ENCODE results near the gene PKP4. TPM values are rescaled to one million over a fixed set of nuclear protein-coding genes. Genes with fewer than 3 reads are reported as not detected.

Gene PKP4
- total and polyA plus RNA-seq, 2 of the 8 experiments (the other 6 are each of a cell fraction or from before 2014, with no cell fraction given) = 48.2 to 88.0 TPM

DNA sequence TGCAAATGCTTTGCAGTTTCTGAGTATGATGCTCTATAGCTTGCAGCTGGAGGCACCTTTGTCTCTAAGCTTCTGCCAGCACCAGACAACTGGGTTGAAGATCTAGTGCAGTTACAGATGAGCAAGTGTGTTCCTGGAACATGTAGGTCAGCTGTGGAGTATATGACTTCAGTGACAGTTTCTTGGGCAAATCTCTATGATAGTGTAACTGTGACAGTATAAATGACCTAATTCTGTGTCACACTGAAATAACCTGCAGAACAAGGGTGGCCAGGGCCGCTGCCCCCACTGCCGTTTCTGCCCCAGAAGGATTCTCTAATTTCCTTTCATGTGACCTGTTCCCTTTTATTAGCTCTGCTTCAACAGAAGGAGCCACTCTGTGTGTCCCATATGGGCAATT lies 193.1 kb downstream of the PKP4 start:
- H3K4me3 ChIP-seq (ENCODE audit: extremely low read depth in 1 of 4, insufficient read depth in 2 of 4, low read depth in 3 of 4, low read length in 4 of 4) = no peak overlapping the region
- peaks cover 0 to 3% (median 0%) of the 10 kb centered on the region in 4 experiments; a peak in 2 of 7 replicates for H3K4me1 ChIP-seq (replicated peaks in 1 of 4; ENCODE audit: control insufficient read depth in 3 of 4, insufficient read depth in 4 of 4, low read length in 3 of 4)
- FAIRE-seq (no peak), DNase-seq (ENCODE audit: low read depth in 1 of 2, low spot score in 2 of 2) (no peak)
- H3K23ac ChIP-seq (ENCODE audit: insufficient read length) = no peak overlapping the region
- H2BK15ac ChIP-seq (ENCODE audit: low read length) = no peak overlapping the region
- no peak overlapping the region for H4K5ac ChIP-seq (ENCODE audit: insufficient read length, low read depth, low read length)
- H3K27me3 ChIP-seq (replicated peaks in 1 of 4; ENCODE audit: control insufficient read depth in 3 of 4, extremely low read depth in 1 of 4, insufficient read depth in 3 of 4, low read length in 3 of 4) = no peaks in the 10 kb centered on the region
- no peak overlapping the region for H2AFZ ChIP-seq (ENCODE audit: low read length)
- ChIA-PET POLR2A (ENCODE audit: partially characterized antibody) (interaction anchor here (1.2 to 1.5 kb wide), 2 partner anchors 21 to 23 kb away, joined by 3 read pairs; no protein-coding TSS in a partner anchor), CTCF (ENCODE audit: partially characterized antibody) (interaction anchor here (0.5 to 2.6 kb wide), 9 partner anchors 9 to 626 kb away, joined by 3 to 9 read pairs (median 3); no protein-coding TSS in a partner anchor)
- H3K9ac ChIP-seq (replicated peaks in 1 of 4; ENCODE audit: extremely low read depth in 1 of 4, low read depth in 3 of 4, low read length in 3 of 4) = no peak overlapping the region
- no peak overlapping the region for H3K56ac ChIP-seq (replicated peaks; ENCODE audit: insufficient read length, low read depth, low read length)
- H3K79me1 ChIP-seq (ENCODE audit: low read depth, low read length) = no peaks in the 10 kb centered on the region
- H3K36me3 ChIP-seq (ENCODE audit: control insufficient read depth in 2 of 4, insufficient read depth in 4 of 4, low read length in 3 of 4) = peaks cover 0 to 3% (median 0%) of the 10 kb centered on the region in 4 experiments; a peak in 2 of 8 replicates
- no peaks in the 10 kb centered on the region for H3K79me2 ChIP-seq (ENCODE audit: control insufficient read depth in 1 of 2, insufficient read depth in 2 of 2, low read length in 2 of 2)
- H3K27ac ChIP-seq (ENCODE audit: low read depth, low read length) = no peak overlapping the region
- no peak overlapping the region for H3K18ac ChIP-seq (ENCODE audit: extremely low read depth, low read length)
- no peak overlapping the region for H2BK5ac ChIP-seq (ENCODE audit: low read depth, low read length)
- H2AK5ac ChIP-seq (ENCODE audit: low read depth, low read length) = no peak overlapping the region
- H4K91ac ChIP-seq (replicated peaks; ENCODE audit: insufficient read length, low read length) = no peak overlapping the region
- H4K8ac ChIP-seq (ENCODE audit: extremely low read depth, insufficient read depth, low read length) = no peak overlapping the region
- H4K20me1 ChIP-seq (replicated peaks in 1 of 2; ENCODE audit: control insufficient read depth in 1 of 2, insufficient read depth in 2 of 2, low read length in 2 of 2) = no peaks in the 10 kb centered on the region
- no peak overlapping the region for H3K4ac ChIP-seq (replicated peaks; ENCODE audit: insufficient read length, low read depth, low read length)
- H3K14ac ChIP-seq (ENCODE audit: insufficient read length) = no peak overlapping the region
- no peak overlapping the region for H2BK120ac ChIP-seq (replicated peaks; ENCODE audit: low read depth, low read length)
- no peak overlapping the region for H3K4me2 ChIP-seq (ENCODE audit: insufficient read depth in 1 of 2, low read depth in 2 of 2, low read length in 2 of 2)
- 90% methylated on average over 2 of the region's 2 CpGs; no CpG with 5 or more reads in 1 of the 2 experiments for WGBS, 2 experiments (ENCODE audit: extremely low coverage in 1 of 2, insufficient coverage in 1 of 2, insufficient read length in 1 of 2, insufficient replicate concordance in 2 of 2, low coverage in 1 of 2, low lambda C conversion rate in 2 of 2, missing lambda C conversion rate in 1 of 2)
- no peaks in the 10 kb centered on the region for H3K9me3 ChIP-seq (ENCODE audit: insufficient read depth in 2 of 2, low read depth in 1 of 2, low read length in 1 of 2)
- no peaks in the 10 kb centered on the region for H3K23me2 ChIP-seq (ENCODE audit: low read depth, low read length)
- TF ChIP-seq EGR1 (IDR thresholded peaks at IDR 0.05; ENCODE audit: borderline replicate concordance, low read depth, low read length) (no peak), RFX5 (IDR thresholded peaks at IDR 0.05; ENCODE audit: borderline replicate concordance, low read depth, low read length) (no peak), RBBP5 (IDR thresholded peaks at IDR 0.05; ENCODE audit: borderline replicate concordance, low read depth, low read length) (no peak), EP300 (IDR thresholded peaks at IDR 0.05; ENCODE audit: borderline replicate concordance in 1 of 2, low read depth in 2 of 2, low read length in 2 of 2) (no peak), BRCA1 (IDR thresholded peaks at IDR 0.05; ENCODE audit: low read depth, low read length) (no peak), TCF12 (IDR thresholded peaks at IDR 0.05; ENCODE audit: low read depth, low read length) (no peak), YY1 (IDR thresholded peaks at IDR 0.05; ENCODE audit: low read depth, low read length) (no peak), KDM5A (IDR thresholded peaks at IDR 0.05; ENCODE audit: low read length) (no peak), CHD2 (IDR thresholded peaks at IDR 0.05; ENCODE audit: low read length) (no peak), BCL11A (IDR thresholded peaks at IDR 0.05; ENCODE audit: low read depth in 2 of 2, low read length in 2 of 2) (no peak), SIN3A (conservative IDR thresholded peaks at IDR 0.05 in 1 of 2, IDR thresholded peaks at IDR 0.05 in 1 of 2; ENCODE audit: low read depth in 1 of 2, low read length in 2 of 2) (no peak)
- no peak overlapping the region for H2BK12ac ChIP-seq (ENCODE audit: low read depth, low read length)
- no peak overlapping the region for H2BK20ac ChIP-seq (ENCODE audit: low read length)
